Effector memory CD4-positive, alpha-beta T cell (primary cell): Measurements from ENCODE around the gene CREB5.

Experiments
- DNase-seq, 3 donors: peaks; one replicate each; pipeline ENCODE4 v3.0.0-alpha.2; 2020
- H3K27ac ChIP-seq: 2 replicates; pipeline ENCODE4 v1.7.0; 2013; ENCODE audit warnings: mild to moderate bottlenecking, low read length, moderate library complexity; ENCODE audit not compliant: insufficient read depth, poor library complexity, severe bottlenecking
- H3K27me3 ChIP-seq: replicated peaks from 2 replicates; pipeline ENCODE4 v1.7.0; 2013; ENCODE audit warnings: mild to moderate bottlenecking, low read length; ENCODE audit not compliant: insufficient read depth, control insufficient read depth, poor library complexity, severe bottlenecking
- H3K36me3 ChIP-seq: 2 replicates; pipeline ENCODE4 v1.7.0; 2013; ENCODE audit warnings: mild to moderate bottlenecking, low read length, moderate library complexity; ENCODE audit not compliant: control insufficient read depth, insufficient read depth
- H3K4me1 ChIP-seq: 2 replicates; pipeline ENCODE4 v1.7.0; 2013; ENCODE audit warnings: low read length, mild to moderate bottlenecking; ENCODE audit not compliant: control insufficient read depth, insufficient read depth, poor library complexity, severe bottlenecking
- H3K4me3 ChIP-seq: 2 replicates; pipeline ENCODE4 v1.7.0; 2013; ENCODE audit warnings: low read length, low read depth, mild to moderate bottlenecking; ENCODE audit not compliant: insufficient read depth, poor library complexity, severe bottlenecking
- H3K9me3 ChIP-seq: 2 replicates; pipeline ENCODE4 v1.7.0; 2013; ENCODE audit warnings: mild to moderate bottlenecking, low read length, moderate library complexity; ENCODE audit not compliant: control insufficient read depth

Gene CREB5

GRCh38 chr7:28862595-28863272 is 450.4 kb downstream of the CREB5 start:
- no peaks in the 10 kb centered on the region for H3K27me3 ChIP-seq
- no peaks in the 10 kb centered on the region for H3K9me3 ChIP-seq
- H3K4me3 ChIP-seq: no peak overlapping the region
- H3K36me3 ChIP-seq: no peaks in the 10 kb centered on the region
- H3K4me1 ChIP-seq: no peaks in the 10 kb centered on the region
- H3K27ac ChIP-seq: no peak overlapping the region
- DNase-seq: no peak

GRCh38 chr7:28865601-28866144 is 453.4 kb downstream of the CREB5 start:
- Histone ChIP-seq H3K27ac (no peak overlapping the region), H3K4me1 (no peaks in the 10 kb centered on the region), H3K4me3 (no peak overlapping the region), H3K9me3 (no peaks in the 10 kb centered on the region), H3K36me3 (no peaks in the 10 kb centered on the region), H3K27me3 (no peaks in the 10 kb centered on the region)
- no peak for DNase-seq

DNA sequence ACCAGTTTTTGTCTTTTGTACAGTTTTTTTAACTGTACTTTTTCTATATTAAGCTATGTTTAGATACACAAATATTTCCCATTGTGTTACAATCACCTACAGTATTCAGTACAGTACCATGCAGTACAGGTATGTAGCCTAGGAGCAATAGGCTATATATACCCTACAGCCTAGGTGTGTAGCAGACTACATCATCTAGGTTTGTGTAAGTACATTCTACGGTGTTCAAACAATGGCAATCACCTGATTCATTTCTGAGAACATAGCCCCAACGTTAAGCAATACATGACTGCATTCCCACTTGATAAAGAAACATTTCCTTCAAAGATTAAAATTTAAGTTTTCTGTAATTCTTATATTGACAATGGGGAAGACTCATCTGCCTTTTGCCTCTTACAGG is 456.4 kb downstream of the CREB5 start:
- Histone ChIP-seq H3K27ac (no peak overlapping the region), H3K4me3 (no peak overlapping the region), H3K9me3 (no peaks in the 10 kb centered on the region), H3K4me1 (no peaks in the 10 kb centered on the region), H3K36me3 (no peaks in the 10 kb centered on the region), H3K27me3 (no peaks in the 10 kb centered on the region)
- DNase-seq: no peak

DNA sequence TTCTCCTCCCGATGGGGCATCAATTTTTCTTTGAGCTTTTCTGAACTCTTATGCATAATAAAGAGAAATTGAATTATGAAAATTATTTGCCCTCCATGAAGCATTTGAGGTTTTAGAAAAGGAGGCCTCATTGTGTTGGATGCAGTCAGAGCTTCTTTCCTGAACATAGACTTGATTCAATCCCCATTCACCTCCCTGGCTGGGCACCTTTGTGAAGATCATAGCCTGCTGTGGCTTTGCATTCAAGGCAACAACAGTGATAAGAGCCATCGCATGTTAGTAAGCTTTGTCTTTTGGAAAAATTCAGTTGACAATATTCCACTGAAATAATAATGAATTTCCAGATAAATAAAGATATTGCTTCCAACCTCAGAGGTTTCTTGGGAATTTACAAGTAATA is 458.8 kb downstream of the CREB5 start:
- Histone ChIP-seq H3K27ac (no peak overlapping the region), H3K9me3 (no peaks in the 10 kb centered on the region), H3K36me3 (no peaks in the 10 kb centered on the region), H3K4me3 (no peak overlapping the region), H3K27me3 (no peaks in the 10 kb centered on the region), H3K4me1 (no peaks in the 10 kb centered on the region)
- no peak for DNase-seq

DNA sequence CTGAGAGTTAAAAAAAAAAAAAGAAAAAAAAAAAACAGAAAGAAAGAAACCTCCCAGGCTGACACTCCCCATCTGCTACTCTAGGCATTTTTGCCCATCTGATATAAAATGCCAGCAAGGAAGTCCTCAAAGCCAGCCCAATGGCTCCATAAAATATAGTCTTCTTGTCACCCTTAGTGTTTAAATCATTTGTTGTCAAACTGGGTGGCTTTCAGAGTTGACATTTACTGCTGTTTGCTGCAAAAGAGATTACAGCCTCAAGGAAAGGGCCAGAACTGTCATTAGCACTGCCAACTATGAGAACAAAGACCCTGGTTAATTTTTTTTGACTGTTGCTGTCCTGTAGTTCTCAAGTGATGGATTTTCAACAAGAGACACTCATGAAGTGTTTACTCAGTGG is 459.3 kb downstream of the CREB5 start:
- H3K36me3 ChIP-seq: no peaks in the 10 kb centered on the region
- no peak for DNase-seq
- no peaks in the 10 kb centered on the region for H3K4me1 ChIP-seq
- H3K27me3 ChIP-seq: no peaks in the 10 kb centered on the region
- H3K9me3 ChIP-seq: no peaks in the 10 kb centered on the region
- no peak overlapping the region for H3K27ac ChIP-seq
- H3K4me3 ChIP-seq: no peak overlapping the region

DNA sequence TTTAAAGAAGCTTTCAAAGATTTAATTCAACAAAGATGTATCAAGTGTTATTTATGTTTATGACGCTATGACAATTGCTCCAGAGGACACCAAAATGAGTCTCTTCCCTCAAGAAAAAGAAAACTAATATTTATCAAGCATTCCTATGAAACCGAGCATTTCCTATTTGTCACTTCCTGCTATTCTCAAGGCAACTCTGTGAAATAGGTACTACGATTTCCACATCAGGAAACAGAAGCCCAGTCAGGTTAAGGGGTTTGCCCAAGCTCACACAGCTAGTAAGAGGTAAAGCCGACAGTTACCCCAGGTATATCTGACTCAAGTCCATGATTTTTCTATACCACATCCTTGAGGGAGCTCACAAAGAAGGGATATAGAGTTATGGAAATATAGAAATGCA is 459.9 kb downstream of the CREB5 start:
- no peaks in the 10 kb centered on the region for H3K27me3 ChIP-seq
- H3K4me1 ChIP-seq: no peaks in the 10 kb centered on the region
- H3K27ac ChIP-seq: no peak overlapping the region
- no peak overlapping the region for H3K4me3 ChIP-seq
- H3K36me3 ChIP-seq: no peaks in the 10 kb centered on the region
- DNase-seq: no peak
- H3K9me3 ChIP-seq: no peaks in the 10 kb centered on the region

DNA sequence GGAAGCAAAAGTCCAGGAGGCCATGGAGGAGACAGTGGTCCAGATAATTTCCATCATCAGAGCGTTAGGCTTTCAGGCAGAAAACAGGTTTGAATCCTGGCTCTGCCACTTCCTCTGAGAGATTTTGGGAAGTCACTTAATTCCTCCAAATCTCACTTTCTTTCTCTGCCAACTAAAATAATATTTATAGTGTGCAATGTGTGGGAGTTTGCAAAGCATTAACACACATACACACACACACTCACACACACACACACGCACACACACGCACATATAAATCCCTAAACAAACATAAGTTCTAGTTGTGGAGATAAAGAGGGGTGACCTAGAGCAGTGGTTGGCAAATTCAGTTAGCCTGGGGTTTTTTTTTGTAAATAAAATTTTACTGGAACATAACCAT is 461.0 kb downstream of the CREB5 start:
- Histone ChIP-seq H3K27ac (no peak overlapping the region), H3K4me3 (no peak overlapping the region), H3K36me3 (no peaks in the 10 kb centered on the region), H3K27me3 (no peaks in the 10 kb centered on the region), H3K9me3 (no peaks in the 10 kb centered on the region), H3K4me1 (no peaks in the 10 kb centered on the region)
- no peak for DNase-seq

- H3K36me3 ChIP-seq: no peaks in the 10 kb centered on the region
- no peak for DNase-seq
- H3K4me3 ChIP-seq: no peak overlapping the region
- no peaks in the 10 kb centered on the region for H3K4me1 ChIP-seq
- no peaks in the 10 kb centered on the region for H3K9me3 ChIP-seq
- H3K27me3 ChIP-seq: no peaks in the 10 kb centered on the region
- H3K27ac ChIP-seq: no peak overlapping the region
Measured at GRCh38 chr7:28874001-28874400, 461.7 kb downstream of the CREB5 start.
